ENCODE results near the gene CYB561A3.

Gene CYB561A3

GRCh38 chr11:61343792-61344745, 17.6 kb downstream of the CYB561A3 start:
- DNase-seq, result no peak

- DNase-seq, result no peak
Observed at GRCh38 chr11:61342207-61342803, 19.4 kb downstream of the CYB561A3 start.

GRCh38 chr11:61341706-61342105, 20.0 kb downstream of the CYB561A3 start:
- no peak for DNase-seq

- DNase-seq, result no peak
Observed at GRCh38 chr11:61340979-61341378, 20.7 kb downstream of the CYB561A3 start.

- no peak for DNase-seq
Observed at GRCh38 chr11:61339490-61339878, 22.2 kb downstream of the CYB561A3 start.

GRCh38 chr11:61338783-61339489, 22.7 kb downstream of the CYB561A3 start:
- DNase-seq, result no peak

GRCh38 chr11:61337706-61338470, 23.8 kb downstream of the CYB561A3 start:
- DNase-seq, result no peak

GRCh38 chr11:61336171-61336935, 25.3 kb downstream of the CYB561A3 start:
- peak; percentile 56 to 77 for DNase-seq

- no peak for DNase-seq
Observed at GRCh38 chr11:61335355-61335710, 26.3 kb downstream of the CYB561A3 start.

- DNase-seq, result no peak
Observed at GRCh38 chr11:61334434-61335354, 27.0 kb downstream of the CYB561A3 start.

- DNase-seq, result no peak
Observed at GRCh38 chr11:61333550-61334433, 27.9 kb downstream of the CYB561A3 start.

- DNase-seq, result peak; percentile 93
Observed at GRCh38 chr11:61332797-61333549, 28.7 kb downstream of the CYB561A3 start, which contains the start of the genes DDB1 and TKFC. Gene DDB1, minus strand, starts transcription at chr11:61333105. Its CDS starts 137 bp downstream, at chr11:61332968. Gene TKFC, plus strand, starts transcription at chr11:61333228. Its CDS starts 1,501 bp downstream, at chr11:61334729.

- no peak for DNase-seq
Observed at GRCh38 chr11:61332281-61332796, 29.3 kb downstream of the CYB561A3 start.

GRCh38 chr11:61331651-61332050, 30.0 kb downstream of the CYB561A3 start:
- no peak for DNase-seq

GRCh38 chr11:61329871-61330270, 31.8 kb downstream of the CYB561A3 start:
- DNase-seq, result no peak

GRCh38 chr11:61328351-61328750, 33.3 kb downstream of the CYB561A3 start:
- no peak for DNase-seq

- DNase-seq, result no peak
Observed at GRCh38 chr11:61327669-61328071, 34.0 kb downstream of the CYB561A3 start.

- DNase-seq, result no peak
Observed at GRCh38 chr11:61325649-61326414, 35.9 kb downstream of the CYB561A3 start.
